GM23338 (cell line): ENCODE data around the gene JMJD7. TPM values are rescaled to one million over a fixed set of nuclear protein-coding genes. Genes with fewer than 3 reads are reported as not detected.
"Not testable (repeated sequence)": the region's sequence is repeated elsewhere in the genome, so short reads cannot be mapped to it uniquely, and the experiment has no call there.

Source experiments
- ATAC-seq: fragments of 200-7000 bp; cut with Tn5 transposase; 3 replicates; pipeline ENCODE4 v1.9.1; 2020
- DNase-seq: peaks from one replicate; pipeline ENCODE4 v3.0.0-alpha.2; 2015; ENCODE audit warnings: low spot score
- H2AFZ ChIP-seq: fragments of 200-600 bp; sonication (generic); 2 replicates; pipeline ENCODE4 v1.8.0; 2016; ENCODE audit warnings: antibody characterized with exemption, mild to moderate bottlenecking, moderate library complexity
- H3F3A ChIP-seq: fragments of 200-600 bp; sonication (generic); replicated peaks from 2 replicates; pipeline ENCODE4 v1.8.0; 2017; ENCODE audit warnings: antibody characterized with exemption, mixed run types, low read depth
- H3K27ac ChIP-seq: fragments of 200-600 bp; sonication (generic); 2 replicates; pipeline ENCODE4 v1.6.1; 2016; ENCODE audit warnings: low read depth
- H3K27me3 ChIP-seq: fragments of 200-600 bp; sonication (generic); 2 replicates; pipeline ENCODE4 v1.8.0; 2016; ENCODE audit warnings: mild to moderate bottlenecking, mixed run types, moderate library complexity; ENCODE audit not compliant: insufficient read depth
- H3K36me3 ChIP-seq: fragments of 200-600 bp; sonication (generic); 2 replicates; pipeline ENCODE4 v1.8.0; 2016; ENCODE audit warnings: mild to moderate bottlenecking; ENCODE audit not compliant: insufficient read depth
- H3K4me1 ChIP-seq: fragments of 200-600 bp; sonication (generic); 2 replicates; pipeline ENCODE4 v1.8.0; 2016; ENCODE audit warnings: mild to moderate bottlenecking, moderate library complexity; ENCODE audit not compliant: insufficient read depth
- H3K4me2 ChIP-seq: fragments of 200-600 bp; sonication (generic); 2 replicates; pipeline ENCODE4 v1.7.1; 2017; ENCODE audit warnings: mixed run types
- H3K4me3 ChIP-seq: fragments of 200-600 bp; sonication (generic); 2 replicates; pipeline ENCODE4 v1.6.1; 2016; ENCODE audit warnings: mixed run types
- H3K79me2 ChIP-seq: fragments of 200-600 bp; sonication (generic); replicated peaks from 2 replicates; pipeline ENCODE4 v1.8.0; 2017; ENCODE audit warnings: mild to moderate bottlenecking; ENCODE audit not compliant: insufficient read depth
- H3K9me2 ChIP-seq: fragments of 200-600 bp; sonication (generic); 2 replicates; pipeline ENCODE4 v1.8.0; 2017; ENCODE audit not compliant: insufficient read depth
- H4K20me1 ChIP-seq: fragments of 200-600 bp; sonication (generic); replicated peaks from 2 replicates; pipeline ENCODE4 v1.8.0; 2017; ENCODE audit warnings: mild to moderate bottlenecking; ENCODE audit not compliant: insufficient read depth
- H3K27ac Mint-ChIP-seq: 2 replicates; pipeline ENCODE4 v1.8.0; 2020; ENCODE audit warnings: inconsistent platforms, mild to moderate bottlenecking, moderate library complexity, mixed read lengths
- H3K27me3 Mint-ChIP-seq: 3 replicates; pipeline ENCODE4 v1.8.0; 2022; ENCODE audit warnings: low read depth, mild to moderate bottlenecking, moderate library complexity, mixed read lengths, inconsistent platforms; ENCODE audit not compliant: insufficient read depth, poor library complexity
- H3K36me3 Mint-ChIP-seq: 3 replicates; pipeline ENCODE4 v1.8.0; 2021; ENCODE audit warnings: low read depth, mild to moderate bottlenecking, inconsistent platforms, moderate library complexity, mixed read lengths
- H3K4me1 Mint-ChIP-seq: 3 replicates; pipeline ENCODE4 v1.8.0; 2020; ENCODE audit warnings: mild to moderate bottlenecking, inconsistent platforms, mixed read lengths
- H3K4me3 Mint-ChIP-seq: 3 replicates; pipeline ENCODE4 v1.8.0; 2021; ENCODE audit warnings: moderate library complexity, mild to moderate bottlenecking, inconsistent platforms, mixed read lengths
- H3K9me3 Mint-ChIP-seq: 3 replicates; pipeline ENCODE4 v1.8.0; 2020; ENCODE audit warnings: moderate library complexity, mild to moderate bottlenecking, inconsistent platforms, mixed read lengths
- ETS1 ChIP-seq: IDR thresholded peaks from 2 replicates; pipeline ENCODE4 v1.6.1; 2016; ENCODE audit warnings: antibody characterized with exemption
- EZH2 ChIP-seq: fragments of 200-600 bp; sonication (generic); IDR thresholded peaks from one replicate; pipeline ENCODE4 v1.8.0; 2017; ENCODE audit warnings: antibody characterized with exemption, mild to moderate bottlenecking, low read depth; ENCODE audit not compliant: unreplicated experiment
- NANOG ChIP-seq: IDR thresholded peaks from 2 replicates; pipeline ENCODE4 v1.6.1; 2016; ENCODE audit warnings: antibody characterized with exemption, borderline replicate concordance
- polyA plus RNA-seq: library from polyadenylated mRNA; unstranded; fragments of >200 nt; fragmentation: Nextera tagmentation; extraction: Ambion mirVana; gene quantifications from 2 replicates; pipeline ENCODE4 v1.2.1, GENCODE V29; 2016
- total RNA-seq: library from RNA; depleted of rRNA; stranded (reverse); fragments of >200 nt; shearing (Covaris generic); gene quantifications from 2 replicates; pipeline ENCODE4 v1.2.3, GENCODE V29; 2014
- TF ChIP-seq, protein P1 (sequence below): fragments of 250-450 bp; sonication (Bioruptor Pico); IDR thresholded peaks from 2 replicates; pipeline ENCODE4 v1.5.0; 2020; ENCODE audit warnings: mild to moderate bottlenecking, moderate library complexity

Gene JMJD7
- total and polyA plus RNA-seq, 2 experiments from 2014 or later = 8.5 to 9.2 TPM

- TF ChIP-seq, protein P1, sequence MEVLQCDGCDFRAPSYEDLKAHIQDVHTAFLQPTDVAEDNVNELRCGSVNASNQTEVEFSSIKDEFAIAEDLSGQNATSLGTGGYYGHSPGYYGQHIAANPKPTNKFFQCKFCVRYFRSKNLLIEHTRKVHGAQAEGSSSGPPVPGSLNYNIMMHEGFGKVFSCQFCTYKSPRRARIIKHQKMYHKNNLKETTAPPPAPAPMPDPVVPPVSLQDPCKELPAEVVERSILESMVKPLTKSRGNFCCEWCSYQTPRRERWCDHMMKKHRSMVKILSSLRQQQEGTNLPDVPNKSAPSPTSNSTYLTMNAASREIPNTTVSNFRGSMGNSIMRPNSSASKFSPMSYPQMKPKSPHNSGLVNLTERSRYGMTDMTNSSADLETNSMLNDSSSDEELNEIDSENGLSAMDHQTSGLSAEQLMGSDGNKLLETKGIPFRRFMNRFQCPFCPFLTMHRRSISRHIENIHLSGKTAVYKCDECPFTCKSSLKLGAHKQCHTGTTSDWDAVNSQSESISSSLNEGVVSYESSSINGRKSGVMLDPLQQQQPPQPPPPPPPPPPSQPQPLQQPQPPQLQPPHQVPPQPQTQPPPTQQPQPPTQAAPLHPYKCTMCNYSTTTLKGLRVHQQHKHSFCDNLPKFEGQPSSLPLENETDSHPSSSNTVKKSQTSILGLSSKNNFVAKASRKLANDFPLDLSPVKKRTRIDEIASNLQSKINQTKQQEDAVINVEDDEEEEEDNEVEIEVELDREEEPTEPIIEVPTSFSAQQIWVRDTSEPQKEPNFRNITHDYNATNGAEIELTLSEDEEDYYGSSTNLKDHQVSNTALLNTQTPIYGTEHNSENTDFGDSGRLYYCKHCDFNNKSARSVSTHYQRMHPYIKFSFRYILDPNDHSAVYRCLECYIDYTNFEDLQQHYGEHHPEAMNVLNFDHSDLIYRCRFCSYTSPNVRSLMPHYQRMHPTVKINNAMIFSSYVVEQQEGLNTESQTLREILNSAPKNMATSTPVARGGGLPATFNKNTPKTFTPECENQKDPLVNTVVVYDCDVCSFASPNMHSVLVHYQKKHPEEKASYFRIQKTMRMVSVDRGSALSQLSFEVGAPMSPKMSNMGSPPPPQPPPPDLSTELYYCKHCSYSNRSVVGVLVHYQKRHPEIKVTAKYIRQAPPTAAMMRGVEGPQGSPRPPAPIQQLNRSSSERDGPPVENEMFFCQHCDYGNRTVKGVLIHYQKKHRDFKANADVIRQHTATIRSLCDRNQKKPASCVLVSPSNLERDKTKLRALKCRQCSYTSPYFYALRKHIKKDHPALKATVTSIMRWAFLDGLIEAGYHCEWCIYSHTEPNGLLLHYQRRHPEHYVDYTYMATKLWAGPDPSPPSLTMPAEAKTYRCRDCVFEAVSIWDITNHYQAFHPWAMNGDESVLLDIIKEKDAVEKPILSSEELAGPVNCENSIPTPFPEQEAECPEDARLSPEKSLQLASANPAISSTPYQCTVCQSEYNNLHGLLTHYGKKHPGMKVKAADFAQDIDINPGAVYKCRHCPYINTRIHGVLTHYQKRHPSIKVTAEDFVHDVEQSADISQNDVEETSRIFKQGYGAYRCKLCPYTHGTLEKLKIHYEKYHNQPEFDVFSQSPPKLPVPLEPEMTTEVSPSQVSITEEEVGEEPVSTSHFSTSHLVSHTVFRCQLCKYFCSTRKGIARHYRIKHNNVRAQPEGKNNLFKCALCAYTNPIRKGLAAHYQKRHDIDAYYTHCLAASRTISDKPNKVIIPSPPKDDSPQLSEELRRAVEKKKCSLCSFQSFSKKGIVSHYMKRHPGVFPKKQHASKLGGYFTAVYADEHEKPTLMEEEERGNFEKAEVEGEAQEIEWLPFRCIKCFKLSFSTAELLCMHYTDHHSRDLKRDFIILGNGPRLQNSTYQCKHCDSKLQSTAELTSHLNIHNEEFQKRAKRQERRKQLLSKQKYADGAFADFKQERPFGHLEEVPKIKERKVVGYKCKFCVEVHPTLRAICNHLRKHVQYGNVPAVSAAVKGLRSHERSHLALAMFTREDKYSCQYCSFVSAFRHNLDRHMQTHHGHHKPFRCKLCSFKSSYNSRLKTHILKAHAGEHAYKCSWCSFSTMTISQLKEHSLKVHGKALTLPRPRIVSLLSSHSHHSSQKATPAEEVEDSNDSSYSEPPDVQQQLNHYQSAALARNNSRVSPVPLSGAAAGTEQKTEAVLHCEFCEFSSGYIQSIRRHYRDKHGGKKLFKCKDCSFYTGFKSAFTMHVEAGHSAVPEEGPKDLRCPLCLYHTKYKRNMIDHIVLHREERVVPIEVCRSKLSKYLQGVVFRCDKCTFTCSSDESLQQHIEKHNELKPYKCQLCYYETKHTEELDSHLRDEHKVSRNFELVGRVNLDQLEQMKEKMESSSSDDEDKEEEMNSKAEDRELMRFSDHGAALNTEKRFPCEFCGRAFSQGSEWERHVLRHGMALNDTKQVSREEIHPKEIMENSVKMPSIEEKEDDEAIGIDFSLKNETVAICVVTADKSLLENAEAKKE (CRISPR knock-in tag) = no peak
- TF ChIP-seq EZH2 (no peak), ETS1 (no peak), NANOG (no peak)
These were observed 2.2 kb downstream of the JMJD7 start (continued) for GRCh38 chr15:41829959-41830646.

DNA sequence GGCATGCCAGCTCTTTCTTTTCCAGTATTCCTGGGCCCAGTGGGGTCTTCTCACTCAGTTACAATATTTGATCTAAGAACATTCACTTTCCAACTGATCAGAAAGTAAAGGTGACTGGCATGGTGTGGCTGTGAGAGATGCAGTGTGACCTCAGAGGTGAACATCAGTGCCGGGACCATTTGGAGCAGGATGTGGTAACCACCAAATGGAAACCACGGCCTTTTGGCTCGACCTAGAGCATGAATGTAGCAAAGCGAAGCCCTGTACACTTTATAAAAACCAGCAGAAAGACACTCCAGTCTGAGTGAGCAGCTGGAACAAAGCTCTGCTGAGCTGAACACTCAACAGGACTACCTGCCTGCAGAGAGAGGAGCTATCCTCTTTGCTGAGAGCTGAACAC, 3.4 kb downstream of the JMJD7 start:
- not testable (repeated sequence) for H3K9me3 Mint-ChIP-seq, H2AFZ ChIP-seq, H3K27ac ChIP-seq, H3K9me2 ChIP-seq, H3K27me3 ChIP-seq, H4K20me1 ChIP-seq, H3K4me2 ChIP-seq, H3F3A ChIP-seq, ATAC-seq, DNase-seq, H3K4me1 ChIP-seq, H3K27ac Mint-ChIP-seq, H3K36me3 Mint-ChIP-seq, H3K4me3 Mint-ChIP-seq, H3K4me3 ChIP-seq, H3K79me2 ChIP-seq, H3K36me3 ChIP-seq, H3K4me1 Mint-ChIP-seq
- peaks cover 18% of the 10 kb centered on the region for H3K27me3 Mint-ChIP-seq
